Right cardiac atrium (tissue), 5 donors: Measurements from ENCODE around the gene ZNF292. TPM values are rescaled to one million over a fixed set of nuclear protein-coding genes. Genes with fewer than 3 reads are reported as not detected.
"Not testable (repeated sequence)": the region's sequence is repeated elsewhere in the genome, so short reads cannot be mapped to it uniquely, and the experiment has no call there.

Experiments used
- ATAC-seq, 2 donors: fragments of 200-7000 bp; cut with Tn5 transposase; one replicate each; pipeline versions ENCODE4 v1.8.0 to v1.9.1; 2020; ENCODE audit warnings: moderate library complexity in 2 of 2, mild to moderate bottlenecking in 1 of 2
- DNase-seq, 3 donors: peaks; one replicate each; pipeline ENCODE4 v3.0.0-alpha.2; 2020
- H3K27ac ChIP-seq: one replicate; pipeline ENCODE4 v1.5.1; 2013; ENCODE audit warnings: mild to moderate bottlenecking, low read length, control low read depth, moderate library complexity
- H3K27me3 ChIP-seq: one replicate; pipeline ENCODE4 v1.6.1; 2013; ENCODE audit not compliant: control insufficient read depth, insufficient read depth
- H3K4me1 ChIP-seq: one replicate; pipeline ENCODE4 v1.6.1; 2013; ENCODE audit warnings: low read length; ENCODE audit not compliant: control insufficient read depth, insufficient read depth
- H3K4me3 ChIP-seq: one replicate; pipeline ENCODE4 v1.5.1; 2013; ENCODE audit warnings: low read length, control low read depth
- H3K9me3 ChIP-seq: one replicate; pipeline ENCODE4 v1.6.1; 2013; ENCODE audit warnings: low read length; ENCODE audit not compliant: control insufficient read depth
- WGBS: extraction: QIAGEN DNeasy Blood & Tissue Kit; methylation state at CpG from one replicate; pipeline ENCODE4 v1.1.7; 2013; 5-methylcytosine and 5-hydroxymethylcytosine counted together
- intact Hi-C, 4 donors: fragments of 100-400 bp; cut with DNase I; formaldehyde crosslinking; loops; one replicate each; pipeline versions ENCODE4 v1.11.0 to v1.14.0; 2022 to 2023
- polyA plus RNA-seq: library from polyadenylated mRNA; stranded (reverse); fragments of 200-250 nt; gene quantifications from one replicate; pipeline ENCODE4 v1.2.3, GENCODE V29; 2013
- total RNA-seq, 4 donors: library from RNA; stranded (reverse); fragmentation: NEBNext Ultra II Directional; extraction: Animal tissue kit (Norgen Biotek cat#: 25700); gene quantifications; one replicate each; pipeline ENCODE4 v1.2.1, GENCODE V29; 2021
- donor health status: healthy with polysubstance abuse.
- donor health status: DM: no; HTN: yes; CAD: no.
- donor health status: DM: no; HTN: no; CAD: no.
- donor health status: DM: no; HTN: yes; CAD: no; lungs with severe emphysema.
- donor health status: DM: yes; HTN: yes; CAD: no.

Gene ZNF292
- total and polyA plus RNA-seq, 5 donors: 5.8 to 58.3 (median 47.3) TPM

GRCh38 chr6:87301277-87301676 is 145.9 kb downstream of the ZNF292 start:
- not testable (repeated sequence) for ATAC-seq, H3K4me3 ChIP-seq
- WGBS: 84% methylated on average over 9 of the region's 9 CpGs

DNA sequence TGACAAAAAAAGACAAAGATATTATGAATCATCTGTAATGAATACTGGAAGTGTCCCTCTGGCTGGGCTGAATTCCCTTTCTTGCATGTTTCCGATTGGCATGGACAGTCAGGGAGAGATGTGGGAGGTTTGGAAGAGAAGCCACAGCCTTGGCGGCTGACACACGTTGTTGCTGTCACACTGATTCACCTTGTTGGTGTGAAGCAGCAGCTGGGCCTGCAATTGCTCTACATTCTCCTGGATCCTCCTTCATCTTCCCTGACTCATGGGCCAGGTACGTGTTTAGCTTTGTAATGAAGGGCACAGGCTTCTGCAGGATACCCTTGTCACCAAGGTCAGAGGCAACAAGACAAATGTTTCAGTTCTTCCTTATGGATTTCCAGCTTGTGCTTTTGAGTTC is 153.6 kb downstream of the ZNF292 start:
- H3K27ac ChIP-seq: no peak overlapping the region
- 57% methylated on average over 4 of the region's 4 CpGs for WGBS
- H3K9me3 ChIP-seq: no peaks in the 10 kb centered on the region
- H3K27me3 ChIP-seq: no peaks in the 10 kb centered on the region
- no peaks in the 10 kb centered on the region for H3K4me1 ChIP-seq
- no peak for DNase-seq
- no peak overlapping the region for H3K4me3 ChIP-seq
- ATAC-seq: no peak
- intact Hi-C loops: no loop called here

More at GRCh38 chr6:87301277-87301676, 145.9 kb downstream of the ZNF292 start:
- H3K4me1 ChIP-seq, H3K27me3 ChIP-seq, H3K27ac ChIP-seq, H3K9me3 ChIP-seq, intact Hi-C loops: not testable (repeated sequence)
- peak in 1 of 3 donors; percentile 32 for DNase-seq

DNA sequence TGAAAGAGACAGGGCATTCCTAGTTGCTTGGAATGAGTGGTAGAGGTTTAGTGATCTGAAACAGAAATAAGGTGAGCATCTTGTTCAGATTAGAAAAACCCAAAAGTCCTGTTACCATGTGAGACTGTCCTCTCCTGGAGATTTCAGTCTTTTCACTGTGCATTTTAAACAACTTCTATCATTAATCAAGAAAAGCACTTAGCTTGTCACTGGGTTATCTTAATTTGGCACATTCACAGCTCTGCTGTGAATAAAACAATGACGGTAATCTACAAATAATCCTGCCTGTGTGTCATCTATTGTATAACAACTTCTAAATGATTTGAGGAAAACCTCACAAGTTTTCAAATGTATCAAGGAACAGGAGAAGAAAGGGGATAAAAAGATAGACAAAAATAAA is 157.5 kb downstream of the ZNF292 start:
- no peak for DNase-seq

More for the DNA sequence above, 157.5 kb downstream of the ZNF292 start:
- Histone ChIP-seq H3K4me1 (no peaks in the 10 kb centered on the region), H3K27me3 (no peaks in the 10 kb centered on the region), H3K27ac (no peak overlapping the region), H3K4me3 (no peak overlapping the region), H3K9me3 (no peaks in the 10 kb centered on the region)
- intact Hi-C loops: no loop called here
- no peak for ATAC-seq
- WGBS: 12% methylated on average over 1 of the region's 1 CpG

Other genes with a start within 250 kb of the ZNF292 start
- gene HTR1E, start 218.0 kb upstream of the ZNF292 start, total RNA-seq: not detected
- not detected for gene HTR1E, start 218.0 kb upstream of the ZNF292 start, polyA plus RNA-seq
- under 1 TPM in 2 of 4 donors, not detected in 2; 0.50 to 0.94 TPM for gene CGA, start 60.5 kb upstream of the ZNF292 start, total RNA-seq
- gene CGA, start 60.5 kb upstream of the ZNF292 start, polyA plus RNA-seq: 0.41 TPM
- 10 to 100 TPM; 10.6 to 21.7 (median 16.5) TPM for gene SMIM8, start 167.0 kb downstream of the ZNF292 start, total RNA-seq
- 11.3 TPM for gene SMIM8, start 167.0 kb downstream of the ZNF292 start, polyA plus RNA-seq
- gene GJB7, start 173.7 kb downstream of the ZNF292 start, total RNA-seq: not detected
- not detected for gene GJB7, start 173.7 kb downstream of the ZNF292 start, polyA plus RNA-seq
- gene C6orf163, start 189.2 kb downstream of the ZNF292 start, total RNA-seq: 1 to 10 TPM; 2.0 to 4.3 (median 2.5) TPM
- gene C6orf163, start 189.2 kb downstream of the ZNF292 start, polyA plus RNA-seq: 1.6 TPM